ENCODE results near the gene RUSC2. TPM values are rescaled to one million over a fixed set of nuclear protein-coding genes. Genes with fewer than 3 reads are reported as not detected.

RUSC2 gene
- total RNA-seq, 4 donors from 2014 or later, result 18.5 to 32.0 (median 30.1) TPM

DNA sequence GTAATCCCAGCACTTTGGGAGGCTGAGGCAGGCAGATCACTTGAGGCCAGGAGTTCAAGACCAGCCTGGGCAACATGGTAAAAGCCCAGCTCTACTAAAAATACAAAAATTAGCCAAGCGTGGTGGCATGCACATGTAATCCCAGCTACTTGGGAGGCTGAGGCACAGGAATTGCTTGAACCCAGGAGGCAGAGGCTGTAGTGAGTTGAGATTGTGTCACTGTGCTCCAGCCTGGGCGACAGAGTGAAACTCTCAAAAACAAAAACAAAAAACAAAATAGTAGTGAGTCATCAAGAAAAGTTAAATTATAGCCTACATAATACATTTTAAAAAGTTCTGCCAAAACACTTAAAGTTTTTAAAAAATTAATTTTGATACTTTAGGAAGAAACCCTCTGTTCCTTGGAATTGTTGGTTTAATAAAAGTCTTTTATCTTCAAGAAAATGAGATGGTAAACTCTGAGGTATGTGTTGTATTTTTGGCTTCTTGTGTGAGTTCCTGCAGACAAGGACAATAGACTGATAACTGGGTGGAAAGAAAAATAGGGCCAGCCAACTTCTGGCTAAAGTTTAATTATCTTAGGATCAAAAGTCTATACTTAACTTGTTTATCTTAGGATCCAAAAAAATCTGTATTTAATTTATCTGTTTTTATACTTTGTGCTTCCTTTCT is 9.3 kb downstream of the RUSC2 start:
- no peak for DNase-seq (ENCODE audit: low spot score in 2 of 2)
- TF ChIP-seq, protein P1, sequence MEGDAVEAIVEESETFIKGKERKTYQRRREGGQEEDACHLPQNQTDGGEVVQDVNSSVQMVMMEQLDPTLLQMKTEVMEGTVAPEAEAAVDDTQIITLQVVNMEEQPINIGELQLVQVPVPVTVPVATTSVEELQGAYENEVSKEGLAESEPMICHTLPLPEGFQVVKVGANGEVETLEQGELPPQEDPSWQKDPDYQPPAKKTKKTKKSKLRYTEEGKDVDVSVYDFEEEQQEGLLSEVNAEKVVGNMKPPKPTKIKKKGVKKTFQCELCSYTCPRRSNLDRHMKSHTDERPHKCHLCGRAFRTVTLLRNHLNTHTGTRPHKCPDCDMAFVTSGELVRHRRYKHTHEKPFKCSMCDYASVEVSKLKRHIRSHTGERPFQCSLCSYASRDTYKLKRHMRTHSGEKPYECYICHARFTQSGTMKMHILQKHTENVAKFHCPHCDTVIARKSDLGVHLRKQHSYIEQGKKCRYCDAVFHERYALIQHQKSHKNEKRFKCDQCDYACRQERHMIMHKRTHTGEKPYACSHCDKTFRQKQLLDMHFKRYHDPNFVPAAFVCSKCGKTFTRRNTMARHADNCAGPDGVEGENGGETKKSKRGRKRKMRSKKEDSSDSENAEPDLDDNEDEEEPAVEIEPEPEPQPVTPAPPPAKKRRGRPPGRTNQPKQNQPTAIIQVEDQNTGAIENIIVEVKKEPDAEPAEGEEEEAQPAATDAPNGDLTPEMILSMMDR (IDR thresholded peaks at IDR 0.05), result no peak
- no peak for TF ChIP-seq POLR2A (IDR thresholded peaks at IDR 0.05)
- 73 to 78% methylated on average over 2 of the region's 2 CpGs for WGBS, 2 donors
- H3K4me3 ChIP-seq (ENCODE audit: low read depth, poor library complexity, severe bottlenecking), result no peak overlapping the region
- intact Hi-C loops (cut with DNase I; ENCODE audit: low total_unique reads), result no loop called here

DNA sequence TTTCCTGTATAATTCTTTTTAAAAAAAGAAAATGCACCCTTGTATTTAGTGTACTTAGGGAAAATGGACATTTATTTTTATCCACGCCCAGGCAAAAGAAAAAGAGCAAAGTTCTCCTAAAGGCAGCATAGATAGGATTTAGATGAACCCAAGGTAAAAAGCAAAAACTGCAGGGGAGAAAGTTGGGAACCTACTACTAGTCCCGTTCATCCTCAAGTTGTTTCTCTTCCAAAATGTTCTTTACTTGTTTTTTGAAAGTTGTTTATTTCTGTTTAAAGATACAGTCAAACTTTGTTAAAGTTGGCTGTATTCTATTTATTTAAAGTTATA is 9.8 kb downstream of the RUSC2 start:
- intact Hi-C loops (cut with DNase I; ENCODE audit: low total_unique reads), result no loop called here
- DNase-seq (ENCODE audit: low spot score in 2 of 2), result no peak

DNA sequence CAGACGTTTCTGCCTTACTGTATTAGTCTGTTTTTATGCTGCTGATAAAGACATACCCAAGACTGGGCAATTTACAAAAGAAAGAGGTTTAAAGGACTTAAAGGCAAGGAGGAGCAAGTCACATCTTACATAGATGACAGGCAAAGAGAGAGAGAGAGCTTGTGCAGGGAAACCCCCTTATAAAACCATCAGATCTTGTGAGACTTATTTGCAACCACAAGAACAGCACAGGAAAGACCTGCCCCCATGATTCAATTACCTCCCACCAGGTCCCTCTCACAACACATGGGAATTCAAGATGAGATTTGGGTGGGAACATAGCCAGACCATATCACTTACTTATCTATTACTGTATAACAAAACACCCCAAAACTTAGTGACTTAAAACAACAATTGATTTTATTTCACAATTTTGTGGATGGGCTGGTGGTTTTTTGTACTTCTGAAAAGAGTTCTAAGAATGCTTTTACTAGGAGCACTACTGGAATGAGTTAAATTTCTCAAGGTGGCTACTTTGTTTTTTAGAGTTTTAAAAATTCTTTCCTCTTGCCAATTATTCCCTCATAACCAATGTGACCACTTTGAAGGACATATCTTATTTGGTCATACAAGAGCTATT is 10.3 kb downstream of the RUSC2 start:
- H3K4me3 ChIP-seq (ENCODE audit: low read depth, poor library complexity, severe bottlenecking), result no peak overlapping the region
- 47 to 53% methylated on average over 1 of the region's 1 CpG for WGBS, 2 donors
- TF ChIP-seq, protein P1 (IDR thresholded peaks at IDR 0.05), result no peak
- TF ChIP-seq POLR2A (IDR thresholded peaks at IDR 0.05), result no peak
- intact Hi-C loops (cut with DNase I; ENCODE audit: low total_unique reads), result no loop called here
- DNase-seq (ENCODE audit: low spot score in 2 of 2), result no peak

More for the DNA sequence above, 9.8 kb downstream of the RUSC2 start:
- no peak overlapping the region for H3K4me3 ChIP-seq (ENCODE audit: low read depth, poor library complexity, severe bottlenecking)
- 66 to 70% methylated on average over 2 of the region's 2 CpGs for WGBS, 2 donors
- TF ChIP-seq, protein P1 (IDR thresholded peaks at IDR 0.05), result no peak
- TF ChIP-seq POLR2A (IDR thresholded peaks at IDR 0.05), result no peak

DNA sequence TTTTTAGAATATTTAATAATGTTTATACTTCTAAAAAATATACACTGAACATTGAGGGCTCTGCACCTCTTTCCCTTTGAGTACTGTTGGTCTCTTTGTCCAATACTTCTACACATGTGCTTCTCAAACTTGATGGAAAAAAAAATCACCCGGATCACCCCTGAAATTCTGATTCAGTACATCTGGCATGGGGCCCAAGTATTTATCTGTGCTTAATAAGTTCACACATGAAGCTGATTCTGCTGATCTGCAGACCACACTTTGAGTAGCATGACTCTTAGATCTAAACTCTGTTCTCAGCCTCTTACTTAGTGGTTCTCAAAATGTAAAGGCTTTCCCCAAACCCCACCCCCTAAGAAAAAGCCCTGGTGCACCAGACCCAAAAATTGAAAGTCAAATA is 12.0 kb downstream of the RUSC2 start:
- no peak for TF ChIP-seq POLR2A (IDR thresholded peaks at IDR 0.05)
- TF ChIP-seq, protein P1 (IDR thresholded peaks at IDR 0.05), result no peak
- no peak for DNase-seq (ENCODE audit: low spot score in 2 of 2)
- intact Hi-C loops (cut with DNase I; ENCODE audit: low total_unique reads), result no loop called here
- WGBS, 2 donors, result 21 to 34% methylated on average over 1 of the region's 1 CpG
- H3K4me3 ChIP-seq (ENCODE audit: low read depth, poor library complexity, severe bottlenecking), result no peak overlapping the region

DNA sequence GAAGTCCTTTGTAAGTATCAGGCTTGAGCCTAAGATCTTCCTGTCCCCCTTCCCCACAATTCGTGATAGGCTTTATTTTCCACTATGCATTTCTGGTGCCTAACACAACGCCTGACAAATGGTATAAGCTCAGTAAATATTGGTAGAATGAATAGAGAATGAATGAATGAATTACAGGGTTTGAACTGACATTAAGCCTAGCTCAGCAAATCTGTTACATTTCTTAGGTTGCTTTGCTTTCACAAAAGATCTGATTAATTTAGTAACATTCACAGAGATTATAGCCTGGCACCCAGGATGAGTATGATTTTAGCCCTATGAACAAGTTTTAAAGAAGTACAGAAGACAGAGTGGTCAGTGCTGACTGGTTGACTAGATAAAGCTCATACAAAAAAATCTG is 16.4 kb downstream of the RUSC2 start:
- intact Hi-C loops (cut with DNase I; ENCODE audit: low total_unique reads), result no loop called here

More for the DNA sequence above, 16.4 kb downstream of the RUSC2 start:
- no peak for DNase-seq (ENCODE audit: low spot score in 2 of 2)
- 90 to 95% methylated on average over 2 of the region's 2 CpGs for WGBS, 2 donors
- H3K4me3 ChIP-seq (ENCODE audit: low read depth, poor library complexity, severe bottlenecking), result no peak overlapping the region
- no peak for TF ChIP-seq POLR2A (IDR thresholded peaks at IDR 0.05)
- TF ChIP-seq, protein P1 (IDR thresholded peaks at IDR 0.05), result no peak
